NCI-H2227 treated with DMSO at 0.1 percent for 48 hours (cell line): ENCODE data around the gene RASGRP2.
"Not testable (repeated sequence)": the region's sequence is repeated elsewhere in the genome, so short reads cannot be mapped to it uniquely, and the experiment has no call there.

ENCODE experiments used
- DNase-seq: peaks from one replicate; lab custom pipeline; 2025; lab: John Stamatoyannopoulos, UW

RASGRP2 gene

DNA sequence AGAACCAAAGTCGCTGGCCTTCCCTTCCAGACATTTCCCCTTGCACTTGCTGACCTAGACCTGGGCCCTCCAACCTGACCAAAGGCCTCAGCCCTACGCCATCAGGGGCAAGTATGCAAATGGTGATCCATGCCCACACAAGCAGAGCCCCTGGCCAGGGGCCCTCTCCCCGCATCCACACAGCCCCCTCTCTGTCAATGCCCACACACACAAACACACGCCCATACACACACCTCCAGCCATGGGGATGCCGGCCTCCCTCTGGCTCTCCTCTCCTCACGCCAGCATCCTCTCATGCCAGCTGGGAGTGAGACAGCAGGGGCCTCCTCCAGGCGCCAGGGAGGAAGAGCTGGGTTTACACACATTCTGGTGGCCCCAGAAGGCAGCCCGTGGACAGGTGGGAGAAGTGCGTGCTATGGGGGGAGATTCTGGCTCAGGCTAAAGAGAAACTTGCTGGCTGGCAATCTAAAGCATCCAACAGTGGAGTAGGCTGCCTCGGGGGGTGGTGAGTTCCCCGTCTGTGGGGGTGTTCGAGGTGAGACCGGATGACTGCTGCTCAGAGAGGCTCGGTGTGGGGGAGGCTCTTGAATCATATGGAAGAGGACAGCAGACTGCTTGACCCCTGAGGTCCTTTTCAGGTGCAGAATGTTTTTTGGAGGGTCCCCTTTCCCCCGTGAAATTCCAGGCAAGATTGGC, 25.7 kb downstream of the RASGRP2 start:
- no peak for DNase-seq

- no peak for DNase-seq
These were observed 26.7 kb downstream of the RASGRP2 start for GRCh38 chr11:64717268-64717578.

- DNase-seq, result no peak
These were observed 27.3 kb downstream of the RASGRP2 start for GRCh38 chr11:64716473-64717267.

- no peak for DNase-seq
These were observed 28.0 kb downstream of the RASGRP2 start for GRCh38 chr11:64715756-64716472.

GRCh38 chr11:64715110-64715509, 28.8 kb downstream of the RASGRP2 start:
- no peak for DNase-seq

GRCh38 chr11:64714666-64715065, 29.3 kb downstream of the RASGRP2 start:
- no peak for DNase-seq

- DNase-seq, result no peak
These were observed 30.1 kb downstream of the RASGRP2 start for GRCh38 chr11:64713781-64714363.

DNA sequence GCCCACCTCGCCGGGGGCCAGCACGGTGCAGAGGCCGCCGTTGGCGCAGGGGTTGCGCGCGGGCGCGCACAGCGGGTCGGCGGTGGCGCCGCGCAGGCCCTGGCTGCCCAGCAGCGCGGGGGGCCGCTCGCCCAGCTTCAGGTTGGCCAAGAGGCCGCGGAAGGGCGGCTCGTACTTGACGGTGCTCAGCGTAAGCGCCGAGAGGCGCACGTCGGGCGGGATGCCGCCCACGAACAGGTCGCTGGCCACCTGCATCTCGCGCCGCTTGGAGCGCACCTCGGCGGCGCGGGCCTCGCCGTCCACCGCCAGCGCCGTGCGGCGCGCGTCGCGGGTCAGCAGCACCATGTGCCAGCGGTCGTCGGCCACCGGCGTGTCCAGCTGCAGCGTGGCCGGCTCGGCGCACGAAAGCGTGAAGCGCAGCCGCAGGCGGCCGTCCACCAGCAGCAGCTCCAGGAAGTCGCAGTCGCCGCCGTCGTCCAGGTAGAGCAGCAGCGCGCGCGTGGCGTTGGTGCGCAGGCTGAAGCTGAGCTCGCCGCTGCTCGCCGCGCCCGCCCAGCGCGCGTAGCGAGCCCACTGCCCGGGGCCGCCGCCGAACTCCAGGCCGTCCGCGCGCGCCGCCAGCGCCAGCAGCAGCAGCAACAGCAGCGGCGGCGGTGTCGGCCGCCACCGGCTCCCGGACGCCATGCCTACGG, 30.8 kb downstream of the RASGRP2 start:
- no peak for DNase-seq

GRCh38 chr11:64712430-64713015, 31.4 kb downstream of the RASGRP2 start:
- DNase-seq, result no peak

DNA sequence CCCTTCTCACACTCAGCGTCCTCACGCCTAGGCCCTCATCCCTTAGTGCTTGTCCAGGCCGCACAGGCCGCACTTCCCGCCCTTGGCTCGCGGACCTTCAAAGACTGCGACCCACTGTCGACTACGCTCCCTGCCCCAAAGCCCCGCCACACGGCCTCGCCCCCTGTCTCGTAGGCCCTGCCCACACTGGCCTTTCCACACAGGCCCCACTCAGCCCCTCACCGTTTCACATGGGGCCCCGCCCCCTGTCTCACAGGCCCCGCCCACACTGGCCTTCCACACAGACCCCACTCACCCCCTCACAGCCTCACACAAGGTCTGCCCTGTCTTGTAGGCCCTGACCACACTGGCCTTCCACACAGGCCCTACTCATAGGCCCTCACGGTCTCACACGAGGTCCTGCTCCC, 32.0 kb downstream of the RASGRP2 start:
- no peak for DNase-seq

DNA sequence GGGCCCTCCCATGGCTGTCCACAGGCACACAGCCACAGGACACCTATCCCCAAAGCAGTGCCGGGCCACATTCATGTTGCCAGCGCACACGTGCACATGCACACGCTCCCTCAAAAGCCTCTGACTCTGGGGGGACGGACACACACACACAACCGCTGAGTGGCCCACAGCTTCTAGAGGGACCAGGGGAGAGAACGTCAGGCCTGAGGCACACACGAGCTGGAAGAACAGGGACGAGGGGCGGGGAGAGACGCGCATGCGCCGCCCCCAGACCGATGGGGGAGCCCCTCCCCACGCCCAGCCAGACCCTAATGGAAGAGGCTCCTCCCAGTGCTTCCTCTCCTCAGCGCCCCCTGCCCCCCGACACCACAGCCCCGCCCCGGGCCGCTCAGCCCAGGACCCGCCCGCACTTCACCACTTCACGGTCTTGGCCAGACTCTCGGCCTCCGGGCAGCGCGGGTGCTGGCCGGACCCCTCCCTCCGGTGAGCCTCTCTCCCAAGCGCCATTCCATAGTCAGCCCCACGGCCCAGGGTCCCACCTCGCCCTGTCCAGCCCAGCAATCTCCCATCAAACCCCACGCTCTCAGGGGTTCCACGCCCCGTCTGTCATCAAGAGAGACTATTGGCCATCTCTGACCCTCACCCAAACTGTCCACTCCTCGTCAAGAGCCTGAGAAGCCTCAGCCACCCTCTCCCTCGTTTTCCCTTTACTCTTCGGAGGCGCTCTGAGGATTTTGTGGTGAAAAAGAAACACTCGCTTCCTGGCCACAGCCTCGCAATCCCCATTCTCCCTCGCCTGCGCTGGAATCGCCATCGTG, 32.6 kb downstream of the RASGRP2 start:
- no peak for DNase-seq

GRCh38 chr11:64710418-64711137, 33.4 kb downstream of the RASGRP2 start:
- DNase-seq, result no peak

DNA sequence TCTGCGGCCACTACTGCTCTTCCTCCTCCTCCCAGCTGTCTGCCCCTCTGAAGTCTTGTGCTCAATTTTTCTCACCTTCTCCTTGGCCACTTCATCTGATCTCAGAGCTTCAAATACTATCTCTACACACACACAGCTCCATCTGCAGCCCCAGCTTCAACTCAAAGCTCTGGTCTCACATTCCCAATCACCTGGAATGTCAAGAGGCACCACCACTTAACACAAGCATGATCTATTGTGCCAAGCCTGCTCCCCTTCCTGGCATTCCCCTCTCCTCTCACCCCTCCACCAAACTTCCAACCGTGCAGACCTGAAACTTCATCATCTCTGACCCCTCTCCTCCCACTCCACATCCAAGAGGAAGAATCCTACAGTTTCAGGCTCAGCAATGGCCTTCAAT, 38.4 kb downstream of the RASGRP2 start:
- no peak for DNase-seq

DNA sequence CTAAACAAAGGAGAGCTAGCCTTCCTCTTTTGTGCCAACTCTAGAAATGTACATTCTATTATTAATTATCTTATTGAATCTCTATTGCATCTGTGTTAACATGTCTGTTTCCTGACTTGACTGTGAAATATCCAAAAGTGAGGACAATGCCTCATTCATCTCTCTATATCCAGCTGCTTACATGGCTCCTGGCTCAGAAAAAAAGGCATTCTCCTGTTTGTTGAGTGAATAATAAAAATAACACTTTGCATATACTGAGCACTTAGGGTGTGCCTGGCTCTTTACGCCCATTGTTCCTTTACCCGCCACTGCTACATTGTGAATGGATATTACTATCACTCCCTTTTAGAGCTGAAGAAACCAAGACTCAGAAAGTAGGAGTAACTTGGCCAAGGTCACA, 40.9 kb downstream of the RASGRP2 start:
- DNase-seq, result no peak

DNA sequence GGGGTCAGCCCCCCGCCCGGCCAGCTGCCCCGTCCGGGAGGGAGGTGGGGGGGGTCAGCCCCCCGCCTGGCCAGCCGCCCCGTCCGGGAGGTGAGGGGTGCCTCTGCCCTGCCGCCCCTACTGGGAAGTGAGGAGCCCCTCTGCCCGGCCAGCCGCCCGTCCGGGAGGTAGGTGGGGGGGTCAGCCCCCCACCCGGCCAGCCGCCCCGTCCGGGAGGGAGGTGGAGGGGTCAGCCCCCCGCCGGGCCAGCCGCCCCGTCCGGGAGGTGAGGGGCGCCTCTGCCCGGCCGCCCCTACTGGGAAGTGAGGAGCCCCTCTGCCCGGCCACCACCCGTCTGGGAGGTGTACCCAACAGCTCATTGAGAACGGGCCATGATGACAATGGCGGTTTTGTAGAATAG, 42.0 kb downstream of the RASGRP2 start:
- not testable (repeated sequence) for DNase-seq

GRCh38 chr11:64698427-64698826, 45.5 kb downstream of the RASGRP2 start:
- DNase-seq, result no peak

DNA sequence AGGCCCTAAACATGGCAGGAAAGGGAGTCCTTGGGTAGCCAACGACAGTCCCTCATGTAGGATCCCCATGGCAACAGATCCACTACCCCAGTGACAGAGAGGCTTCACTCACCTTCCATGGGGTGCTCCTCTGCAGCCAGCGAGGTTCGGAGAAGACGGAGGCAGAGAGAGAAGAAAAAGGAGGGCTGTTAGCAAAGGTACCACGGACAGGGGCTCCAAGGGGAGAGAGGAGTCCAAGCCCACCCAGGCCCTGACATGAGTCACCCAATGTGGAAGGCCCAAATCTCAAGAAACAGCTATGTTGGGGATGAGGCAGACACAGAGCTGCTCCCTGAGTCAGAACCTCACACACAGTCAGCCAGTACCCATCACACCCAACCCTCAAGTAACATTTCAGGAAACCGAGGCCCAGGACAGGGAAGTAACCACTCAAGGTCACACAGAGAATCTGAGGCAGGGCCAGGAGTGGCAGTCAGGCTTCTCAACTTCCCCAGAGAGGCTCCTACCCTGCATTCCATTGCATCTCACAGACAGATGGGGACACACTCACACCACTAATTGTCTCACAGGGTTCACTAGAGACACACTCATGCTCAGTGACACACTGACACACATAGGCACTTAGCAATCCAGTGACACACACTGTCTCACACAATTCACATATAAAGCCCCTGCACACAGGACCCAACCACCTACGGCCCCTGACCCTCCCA, 46.1 kb downstream of the RASGRP2 start:
- DNase-seq, result no peak

- DNase-seq, result no peak
These were observed 47.9 kb downstream of the RASGRP2 start for GRCh38 chr11:64696045-64696444.

- DNase-seq, result no peak
These were observed 48.4 kb downstream of the RASGRP2 start for GRCh38 chr11:64695548-64695947.
